DMS 273 treated with DMSO at 0.1 percent for 48 hours (cell line): ENCODE results near the gene PDE6G.

Source experiments
- DNase-seq: peaks from one replicate; lab custom pipeline; 2025; lab: John Stamatoyannopoulos, UW

Gene PDE6G

DNA sequence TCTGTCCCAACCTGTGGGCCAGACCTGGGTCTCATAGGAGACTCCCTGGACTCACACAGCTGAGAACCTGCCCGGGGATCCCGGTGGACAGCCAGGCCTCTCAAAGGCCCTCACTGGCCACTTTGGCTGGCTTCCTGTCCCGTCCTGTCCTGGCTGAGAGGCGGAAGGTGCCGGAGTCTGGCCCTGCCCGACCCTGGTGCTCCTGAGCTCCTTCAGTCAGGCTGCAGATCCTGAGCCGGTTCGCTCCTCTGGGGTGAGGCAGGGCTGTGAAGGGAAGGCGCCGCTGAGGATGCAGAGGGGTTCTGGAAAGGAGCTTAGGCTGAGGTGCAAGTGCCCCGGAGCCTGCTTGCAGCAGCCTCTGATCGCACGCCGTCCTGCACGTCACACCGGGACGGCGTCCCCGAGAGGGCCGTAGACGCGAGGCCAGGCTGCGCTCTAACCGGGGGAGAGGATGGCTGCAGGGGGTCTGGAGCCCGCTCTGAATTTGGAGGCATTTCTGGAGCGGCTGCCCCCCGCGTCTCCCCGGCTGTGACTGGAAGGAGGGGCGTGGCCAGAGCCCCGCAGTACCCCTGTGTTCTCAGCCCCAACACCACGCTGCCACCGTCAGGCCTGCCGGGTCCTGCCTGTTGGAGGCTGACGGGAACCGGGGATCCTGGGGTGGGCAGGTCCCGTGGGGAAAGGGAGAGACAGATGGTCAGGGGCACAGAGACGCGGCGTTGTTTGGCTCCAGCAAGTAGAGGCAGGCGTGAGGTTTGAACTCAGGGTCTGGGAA lies 31.6 kb upstream of the PDE6G start:
- peak; percentile 65 for DNase-seq

DNA sequence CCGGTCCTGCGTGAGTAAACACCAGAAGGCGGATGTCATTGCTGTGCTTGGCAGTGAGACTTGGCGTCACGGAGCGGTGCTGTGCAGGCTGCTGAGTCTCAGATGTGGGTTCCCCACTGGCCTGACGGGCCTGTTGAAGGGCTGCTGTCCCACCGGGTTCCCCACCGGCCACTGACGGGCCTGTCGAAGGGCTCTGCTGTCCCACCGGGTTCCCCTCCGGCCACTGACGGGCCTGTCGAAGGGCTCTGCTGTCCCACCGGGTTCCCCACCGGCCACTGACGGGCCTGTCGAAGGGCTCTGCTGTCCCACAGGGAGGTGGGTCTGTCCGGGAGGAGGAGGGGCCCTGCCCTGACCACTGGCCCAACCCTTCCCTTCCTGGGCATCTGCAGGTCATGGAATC lies 30.3 kb upstream of the PDE6G start:
- no peak for DNase-seq

DNA sequence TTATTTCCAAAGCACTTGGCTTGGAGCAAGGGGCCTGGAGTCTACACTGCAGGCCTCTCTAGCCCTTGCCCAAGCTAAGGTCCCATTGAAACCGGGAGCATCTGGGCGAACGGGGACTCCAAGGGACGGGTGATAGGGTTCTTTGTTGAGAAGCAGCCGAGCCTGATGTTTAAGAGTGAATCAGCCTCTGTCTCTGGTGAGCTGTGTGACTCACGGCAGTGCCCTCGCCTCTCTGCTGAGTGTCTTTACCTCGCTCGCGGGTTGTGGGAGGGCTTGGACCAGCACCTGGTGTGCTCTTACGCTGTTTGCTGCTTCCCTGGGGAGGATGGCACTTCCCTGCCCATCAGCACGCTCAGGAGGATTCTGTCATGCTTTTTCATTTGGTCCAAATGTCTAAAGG lies 28.8 kb upstream of the PDE6G start:
- DNase-seq: no peak

DNA sequence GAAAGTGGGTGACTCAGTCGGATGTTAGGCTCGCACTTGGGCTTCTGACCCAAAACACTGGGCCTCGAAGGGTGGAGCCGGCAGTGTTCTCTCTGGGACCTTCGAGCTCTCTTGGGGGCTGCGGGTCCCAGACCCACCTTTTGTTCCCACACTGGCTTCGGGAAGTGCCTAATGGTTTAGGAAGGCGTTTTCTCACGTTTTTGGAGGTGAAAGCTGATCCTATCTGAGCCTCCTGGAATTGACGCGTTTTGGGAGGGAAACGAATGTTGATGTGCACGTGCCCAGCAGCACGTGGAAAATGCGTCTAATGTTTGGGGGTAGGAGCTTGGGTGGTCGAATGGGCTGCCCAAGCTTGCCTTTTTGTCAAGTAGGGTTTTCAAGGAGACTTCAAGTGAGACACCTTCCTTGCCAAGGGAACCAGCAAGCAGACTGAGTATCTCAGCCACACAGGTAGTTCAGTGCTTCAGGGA lies 28.1 kb upstream of the PDE6G start:
- DNase-seq: no peak

DNA sequence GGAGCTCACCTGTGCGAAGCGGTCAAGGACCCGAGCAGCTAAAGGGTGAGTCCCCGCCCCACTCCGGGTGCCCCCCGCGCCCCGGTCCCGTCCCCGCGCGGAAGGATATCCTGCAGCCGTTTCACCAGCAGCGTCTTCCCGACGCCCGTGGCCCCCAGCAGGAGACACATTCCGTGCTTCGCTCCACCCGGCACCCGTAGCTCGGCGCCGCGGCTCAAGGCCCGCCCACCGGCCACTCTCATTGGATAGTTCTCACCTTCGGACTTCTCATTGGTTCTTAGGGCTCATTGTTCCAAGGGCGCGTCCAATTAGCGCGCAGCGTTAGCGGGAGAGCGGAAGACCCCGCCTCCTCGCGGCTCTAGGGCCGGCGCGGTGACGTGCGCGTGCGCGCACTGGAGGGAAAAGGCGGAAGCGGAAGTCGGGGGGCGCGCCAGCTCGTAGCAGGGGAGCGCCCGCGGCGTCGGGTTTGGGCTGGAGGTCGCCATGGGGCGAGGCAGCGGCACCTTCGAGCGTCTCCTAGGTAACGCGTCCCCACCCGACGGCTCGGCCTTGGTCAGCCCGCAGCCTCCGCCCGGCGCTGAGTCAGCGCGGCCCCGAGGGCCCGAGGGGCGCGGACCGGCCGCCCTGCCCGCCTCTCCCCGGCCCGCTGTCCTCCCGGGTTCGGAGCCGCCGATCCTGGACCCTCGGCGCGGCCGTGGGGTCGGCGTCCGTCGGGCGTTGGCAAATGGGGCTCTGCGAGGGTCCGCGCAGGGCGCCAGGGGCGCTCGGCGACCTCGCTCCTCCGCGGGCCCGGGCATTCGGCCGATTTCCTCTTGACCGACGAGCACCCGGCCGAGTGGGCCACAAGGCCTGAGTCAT lies 27.5 kb upstream of the PDE6G start, which contains the start of the genes ARL16 and HGS:
Gene ARL16, minus strand, starts transcription at position 214 of the 858 bp plus-strand sequence. Its CDS starts 44 bp downstream, at position 170.
Gene HGS, plus strand, starts transcription at position 428 of the 858 bp plus-strand sequence. Its CDS starts 56 bp downstream, at position 484.
- DNase-seq: peak; percentile 96

DNA sequence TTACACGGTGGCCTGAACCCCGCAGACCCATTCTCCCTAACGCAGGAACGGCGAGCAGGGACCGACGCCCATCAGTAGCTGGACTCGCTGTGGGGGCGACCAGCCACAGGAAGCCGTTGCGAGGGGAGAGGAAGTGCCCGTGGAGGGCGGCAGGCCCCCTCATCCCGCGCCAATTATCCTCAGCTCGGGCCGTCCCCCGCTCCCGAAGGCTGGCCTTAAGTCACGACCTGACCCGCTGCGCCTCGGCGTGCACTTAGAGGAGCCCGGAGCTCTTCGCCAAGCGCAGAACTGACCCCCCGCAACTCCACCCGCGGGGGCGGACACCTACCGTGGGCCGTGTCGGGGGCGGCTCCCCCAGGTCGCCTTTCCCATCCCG lies 26.9 kb upstream of the PDE6G start:
- DNase-seq: no peak

DNA sequence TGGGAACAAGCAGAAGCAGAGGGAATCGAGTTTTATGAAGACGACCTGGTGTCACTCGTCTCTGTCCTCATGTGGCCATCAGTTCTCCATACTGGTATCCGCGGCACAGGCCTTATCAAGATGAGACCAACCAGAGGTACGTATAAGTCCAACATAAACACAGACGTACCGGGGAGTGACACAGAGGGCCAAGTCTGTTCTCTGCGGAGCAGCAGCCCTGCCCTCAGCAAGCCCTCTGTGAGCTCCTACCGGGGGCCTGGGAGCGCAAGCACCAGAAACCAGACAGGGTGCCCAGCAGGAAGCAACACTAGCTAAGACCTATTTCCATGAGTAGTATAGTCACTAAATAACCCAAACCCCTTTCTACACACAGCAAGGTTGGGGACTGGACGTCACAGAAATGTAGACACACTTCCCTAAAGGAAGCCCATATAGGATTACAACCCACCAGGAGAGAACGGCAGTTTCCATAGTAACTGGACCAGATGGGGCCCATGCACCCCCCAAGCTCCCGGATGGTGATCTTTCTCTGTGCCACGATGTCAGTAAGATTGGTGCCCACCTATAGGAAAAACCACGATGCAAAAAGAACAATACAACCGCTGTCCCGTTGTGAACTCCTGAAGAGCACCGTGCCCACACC lies 26.3 kb upstream of the PDE6G start:
- no peak for DNase-seq

DNA sequence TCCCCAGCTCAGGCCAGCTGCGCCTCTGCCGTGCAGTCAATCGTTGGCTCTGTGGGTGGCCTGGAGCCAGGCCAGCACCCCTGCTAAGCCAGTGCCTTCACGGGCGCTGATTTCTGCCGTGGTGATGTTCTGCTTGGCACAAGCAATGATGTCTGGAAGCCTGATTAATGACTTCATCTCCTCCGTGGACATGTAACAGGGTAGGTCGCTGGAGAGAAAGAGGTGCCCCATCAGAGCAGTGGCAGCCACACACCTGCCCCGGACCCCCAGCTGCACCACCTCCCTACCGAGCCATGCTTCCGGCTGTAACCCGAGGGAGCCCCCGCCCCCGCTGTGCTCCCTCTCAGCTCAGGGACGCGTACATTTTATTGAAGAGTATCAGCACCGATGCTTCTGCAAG lies 25.3 kb upstream of the PDE6G start:
- no peak for DNase-seq

DNA sequence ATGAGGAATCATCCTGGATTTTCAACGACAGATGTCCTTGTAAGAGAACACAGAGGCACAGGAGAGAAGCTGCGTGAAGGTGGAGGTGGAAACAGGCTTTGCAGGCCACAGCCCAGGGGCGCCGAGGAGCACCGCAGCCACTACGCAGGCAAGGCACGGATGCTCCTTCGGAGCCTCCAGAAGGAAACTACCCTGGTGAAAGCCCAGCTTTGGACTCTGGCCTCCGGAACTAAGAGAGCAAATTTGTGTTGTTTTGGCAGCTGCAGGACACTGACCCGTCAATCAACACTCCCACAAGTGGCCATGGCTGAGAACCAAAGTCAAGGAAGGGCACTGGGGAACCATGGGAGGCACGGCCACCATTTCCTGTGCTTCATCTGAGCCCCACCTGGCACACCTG lies 23.8 kb upstream of the PDE6G start:
- DNase-seq: no peak

DNA sequence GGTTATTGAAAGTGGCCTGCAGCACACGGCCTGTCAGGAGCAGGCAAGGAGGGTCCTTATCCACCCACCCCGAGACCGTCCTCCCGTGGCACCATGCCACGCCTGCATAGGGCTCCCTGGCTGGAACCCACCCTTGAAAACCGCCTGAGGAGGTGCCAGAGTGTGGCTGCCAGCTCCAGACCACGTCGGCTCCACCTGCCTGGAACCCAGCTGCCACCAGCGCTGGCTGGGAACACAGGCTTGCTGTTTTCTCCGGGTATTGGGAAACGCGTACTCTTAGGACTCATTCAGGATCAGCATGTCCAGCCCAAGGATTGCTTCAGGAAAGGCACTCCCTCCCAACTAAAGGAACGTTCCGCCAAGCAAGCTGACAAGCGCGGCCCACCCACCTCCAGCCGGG lies 20.6 kb upstream of the PDE6G start:
- no peak for DNase-seq

DNA sequence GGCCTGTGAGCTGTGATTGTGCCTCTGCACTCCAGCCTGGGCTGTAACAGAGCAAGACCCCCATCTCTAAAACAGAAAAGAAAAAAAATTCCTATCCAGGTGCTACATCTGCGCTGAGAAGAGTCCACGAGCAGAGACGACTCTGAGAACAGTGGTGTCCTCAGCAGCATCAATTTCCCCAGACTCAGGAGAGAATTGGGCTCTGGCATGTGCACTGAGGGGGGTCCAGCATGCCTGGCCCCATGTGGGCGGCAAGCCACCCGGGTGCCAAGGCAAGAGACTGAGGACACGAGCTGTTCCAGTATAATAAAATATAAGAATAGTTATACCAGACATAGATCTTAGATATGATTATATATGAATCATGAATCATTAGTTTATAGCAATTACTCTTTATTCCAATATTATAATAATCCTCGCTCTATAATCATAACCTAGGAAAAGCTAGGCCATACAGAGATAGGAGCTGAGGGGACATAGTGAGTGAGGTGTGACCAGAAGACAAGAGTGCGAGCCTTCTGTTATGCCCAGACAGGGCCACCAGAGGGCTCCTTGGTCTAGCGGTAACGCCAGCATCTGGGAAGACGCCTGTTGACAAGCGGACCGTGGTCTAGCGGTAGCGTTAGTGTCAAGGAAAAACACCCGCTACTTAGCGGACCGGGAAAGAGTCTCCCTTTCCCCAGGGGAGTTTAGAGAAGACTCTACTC lies 19.3 kb upstream of the PDE6G start:
- DNase-seq: peak; percentile 26

DNA sequence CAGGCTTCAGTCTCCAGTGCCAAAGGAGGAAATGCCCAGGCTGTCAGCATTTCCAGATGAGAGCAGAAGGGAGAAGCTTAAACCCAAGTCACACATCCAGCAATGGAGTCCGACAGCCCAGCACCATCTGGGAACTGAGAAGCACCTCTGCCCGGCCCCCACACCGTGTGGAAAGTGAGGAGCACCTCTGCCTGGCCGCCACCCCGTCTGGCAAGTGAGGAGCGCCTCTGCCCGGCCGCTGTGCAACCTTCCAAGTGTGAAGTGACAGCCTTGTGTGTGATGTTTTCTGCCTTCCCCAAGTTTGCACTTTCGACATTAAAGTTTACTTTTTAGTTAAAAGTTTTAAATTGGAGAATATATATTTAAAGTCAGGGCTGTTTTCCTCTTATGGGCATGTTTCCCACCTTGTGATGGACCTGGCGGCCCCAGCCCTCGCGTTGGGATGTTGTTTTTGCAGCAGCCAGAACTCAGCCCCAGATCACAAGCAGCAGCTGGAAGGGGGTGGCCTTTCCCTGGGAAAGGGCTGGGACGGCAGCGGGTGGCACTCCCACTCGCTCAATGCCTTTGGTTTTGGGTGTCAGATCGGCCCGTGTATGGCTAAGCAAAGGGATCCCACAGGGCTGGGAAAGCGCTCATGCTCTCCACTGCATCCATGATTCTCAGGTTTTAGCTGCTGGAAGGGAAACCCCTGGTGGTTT lies 17.4 kb upstream of the PDE6G start:
- no peak for DNase-seq

DNA sequence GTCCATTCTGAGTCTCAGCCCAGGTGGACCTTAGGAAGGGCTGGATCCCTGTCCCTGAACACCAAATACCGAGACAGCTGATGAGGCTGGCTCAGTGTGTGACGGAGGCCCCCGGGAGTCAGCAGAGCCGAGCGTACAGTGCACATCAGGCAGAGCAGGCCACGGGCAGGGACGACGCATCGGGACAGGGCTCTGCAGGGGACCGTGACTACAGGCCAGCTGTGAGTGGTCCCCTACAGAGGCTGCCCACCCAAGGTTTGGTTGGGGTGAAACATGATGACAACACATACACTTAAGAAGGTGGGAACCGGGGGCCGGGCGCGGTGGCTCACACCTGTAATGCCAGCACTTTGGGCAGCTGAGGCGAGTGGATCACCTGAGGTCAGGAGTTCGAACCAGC lies 16.6 kb upstream of the PDE6G start:
- no peak for DNase-seq

DNA sequence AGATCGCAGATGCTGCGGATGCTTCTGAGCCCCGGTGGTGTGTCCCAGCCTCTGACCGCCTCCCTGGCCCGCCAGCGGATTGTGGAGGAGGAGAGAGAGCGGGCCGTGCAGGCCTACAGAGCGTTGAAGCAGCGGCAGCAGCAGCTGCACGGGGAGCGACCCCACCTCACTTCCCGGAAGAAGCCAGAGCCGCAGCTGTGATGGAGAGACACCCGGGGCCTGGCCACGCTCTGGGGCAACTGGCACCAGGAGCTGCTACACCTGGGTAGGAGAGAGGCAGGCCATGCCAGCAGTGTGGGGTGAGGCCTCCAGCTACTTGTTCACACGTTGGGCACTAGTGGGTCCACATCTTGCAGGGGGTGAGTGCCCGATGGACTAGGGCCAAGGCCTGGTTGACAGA lies 16.2 kb upstream of the PDE6G start:
- no peak for DNase-seq

DNA sequence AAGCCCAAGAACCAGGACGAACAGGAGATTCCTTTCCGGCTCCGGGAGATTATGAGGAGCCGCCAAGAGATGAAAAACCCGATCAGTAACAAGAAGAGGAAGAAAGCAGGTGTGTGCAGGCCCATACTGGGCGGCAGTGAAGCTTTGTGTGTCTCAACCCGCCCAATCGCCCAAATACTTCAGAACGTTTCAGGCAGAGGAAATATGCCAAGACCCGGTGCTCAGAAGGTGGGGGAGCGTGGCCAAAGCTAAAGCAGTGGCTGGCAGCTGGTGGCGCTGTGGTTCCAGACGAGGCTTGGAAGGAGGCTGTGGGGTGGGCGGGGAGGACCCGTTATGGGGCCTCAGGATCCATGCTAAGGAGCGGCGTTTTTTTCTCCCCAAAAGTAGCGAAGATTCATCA lies 11.4 kb upstream of the PDE6G start:
- DNase-seq: no peak

DNA sequence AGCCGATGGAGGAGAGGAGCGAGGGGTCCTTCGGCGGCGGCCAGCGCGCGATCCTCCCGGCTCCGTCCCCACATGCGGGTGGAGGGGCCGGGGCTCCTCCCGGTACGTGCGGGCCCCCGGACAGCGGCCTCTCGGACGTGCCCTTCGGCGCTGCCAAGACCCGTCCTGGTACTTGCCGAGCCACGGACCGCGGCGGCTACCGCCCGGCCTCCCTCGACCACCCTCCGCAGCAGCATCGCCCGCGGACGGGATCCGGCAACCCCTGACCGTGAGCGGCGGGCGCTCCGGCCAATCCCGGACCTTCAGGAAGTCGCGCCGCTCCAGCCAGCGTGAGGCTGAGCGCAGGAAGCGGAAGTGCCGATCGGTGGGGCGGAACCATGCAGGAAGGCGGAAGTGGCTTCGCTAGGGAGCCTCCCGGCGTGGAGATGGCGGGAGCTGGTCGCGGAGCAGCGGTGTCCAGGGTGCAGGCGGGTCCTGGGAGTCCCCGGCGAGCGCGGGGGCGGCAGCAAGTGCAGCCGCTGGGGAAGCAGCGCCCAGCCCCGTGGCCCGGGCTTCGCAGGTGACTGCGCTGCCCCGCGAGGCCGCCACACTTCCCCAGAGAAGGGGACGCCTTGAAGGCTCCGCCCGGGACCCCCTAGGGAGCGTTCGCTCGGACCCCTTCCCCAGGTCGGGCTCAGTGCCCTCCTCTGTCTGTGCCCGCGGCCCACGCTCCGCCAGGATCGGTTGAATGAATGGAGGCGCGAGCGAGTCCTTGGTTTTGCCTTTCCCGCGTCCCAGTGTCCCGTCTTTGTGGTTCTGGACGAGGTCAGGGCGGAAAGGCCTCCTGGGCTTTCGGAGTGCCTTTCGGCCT lies 10.2 kb upstream of the PDE6G start, which contains the start of the genes CCDC137 and OXLD1:
Gene CCDC137, plus strand, starts transcription at position 396 of the 850 bp plus-strand sequence. Its CDS starts 30 bp downstream, at position 426.
Gene OXLD1, minus strand, starts transcription at position 264 of the 850 bp plus-strand sequence. Its CDS starts 28 bp downstream, at position 236.
- peak; percentile 88 for DNase-seq

DNA sequence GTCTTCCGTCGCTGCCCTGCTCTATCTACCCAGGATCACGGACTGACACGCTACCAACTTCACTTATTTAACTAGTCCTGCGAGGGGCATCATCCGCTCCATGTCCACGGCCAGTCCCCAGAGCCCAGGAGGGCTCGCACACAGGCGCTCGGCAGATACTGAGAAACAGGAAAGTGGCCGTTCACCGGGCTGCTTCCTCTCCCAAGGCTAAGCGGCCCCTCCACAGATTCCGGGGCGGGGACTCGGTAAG lies 9.7 kb upstream of the PDE6G start:
- no peak for DNase-seq

DNA sequence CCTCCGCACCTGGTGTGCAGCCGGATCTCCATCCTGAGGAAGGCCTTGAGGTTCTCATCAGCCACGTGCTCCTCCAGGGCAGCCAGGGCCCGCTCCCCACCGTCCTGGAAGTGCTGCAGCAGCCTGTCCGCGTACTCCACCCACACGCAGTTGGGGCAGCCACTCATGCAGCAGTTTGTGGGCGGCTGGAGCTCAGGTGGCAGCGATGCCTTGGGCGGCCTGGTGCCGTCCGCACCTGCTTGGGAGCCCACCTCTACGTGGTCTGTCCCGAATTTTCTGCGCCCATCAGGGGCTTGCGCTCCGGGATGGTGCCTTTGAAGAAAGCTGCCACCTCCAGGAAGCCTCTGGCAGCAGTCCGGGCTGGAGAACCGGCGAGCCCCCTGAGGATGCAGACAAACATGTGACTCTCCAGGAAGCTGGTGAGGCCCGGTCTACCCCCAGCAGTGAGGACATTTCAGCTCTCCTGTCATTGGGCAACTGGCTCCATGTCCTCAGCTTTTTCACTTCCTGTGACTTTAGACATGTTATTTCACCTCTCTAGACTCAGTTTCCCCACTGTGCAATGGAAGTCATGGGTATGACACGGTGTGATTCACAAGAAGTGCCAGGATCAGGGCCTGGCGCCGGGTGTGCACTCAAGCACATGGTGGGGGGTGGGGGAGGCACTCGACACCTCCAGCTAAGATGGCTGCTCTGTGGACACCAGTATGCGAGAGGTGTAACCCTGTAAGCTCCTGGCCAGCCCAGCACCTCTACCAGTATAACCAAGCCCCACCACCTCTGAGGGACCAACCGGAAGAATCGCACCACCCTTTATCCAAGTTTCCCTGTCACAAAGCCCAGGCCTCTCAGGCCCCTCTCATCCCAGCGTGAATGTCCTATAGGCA lies 9.1 kb upstream of the PDE6G start:
- no peak for DNase-seq

DNA sequence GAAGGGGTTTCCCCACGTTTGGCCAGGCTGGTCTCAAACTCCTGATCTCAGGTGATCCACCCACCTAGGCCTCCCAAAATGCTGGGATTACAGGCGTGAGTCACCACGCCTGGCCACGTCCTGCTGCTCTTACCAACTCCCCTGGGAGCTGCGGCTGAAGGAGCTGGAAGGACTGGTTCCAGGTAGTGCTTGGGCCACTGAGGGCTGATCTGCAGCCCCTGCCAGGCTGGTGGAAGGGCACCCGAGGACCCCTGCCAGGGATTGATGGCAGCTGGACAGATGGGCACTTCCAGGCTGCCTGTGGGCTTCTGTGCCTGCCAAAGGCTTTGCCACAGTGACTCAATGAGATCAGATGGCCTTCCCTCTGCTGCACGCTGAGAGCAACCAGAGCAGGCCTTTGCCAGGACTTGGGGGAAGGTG lies 7.7 kb upstream of the PDE6G start:
- no peak for DNase-seq
